Measurements from ENCODE around the gene KMT2A. TPM values are rescaled to one million over a fixed set of nuclear protein-coding genes. Genes with fewer than 3 reads are reported as not detected.
"Not testable (repeated sequence)": the region's sequence is repeated elsewhere in the genome, so short reads cannot be mapped to it uniquely, and the experiment has no call there.

KMT2A gene
- total RNA-seq, 6 experiments from 2014 or later, result 29.3 to 39.3 (median 34.4) TPM

- H3K36me3 Mint-ChIP-seq (ENCODE audit: low read depth), result peaks cover 14% of the 10 kb centered on the region; the same call in 1 of the 2 replicates
- H3K9me3 Mint-ChIP-seq, result no peaks in the 10 kb centered on the region
- no peak overlapping the region for H3K27ac Mint-ChIP-seq
- no peak overlapping the region for H3K4me3 Mint-ChIP-seq
- DNase-seq, result no peak
- H3K4me1 Mint-ChIP-seq (ENCODE audit: low read depth), result peaks cover 42% of the 10 kb centered on the region
- peaks cover 2% of the 10 kb centered on the region; the same call in 1 of the 2 replicates for H3K27me3 Mint-ChIP-seq (ENCODE audit: insufficient read depth)
- TF ChIP-seq CTCF (IDR thresholded peaks at IDR 0.05), result no peak
These were observed 13.1 kb downstream of the KMT2A start for GRCh38 chr11:118449316-118449918.

- no peaks in the 10 kb centered on the region for H3K27me3 Mint-ChIP-seq (ENCODE audit: insufficient read depth)
- no peak overlapping the region for H3K27ac Mint-ChIP-seq
These were observed 14.2 kb downstream of the KMT2A start for GRCh38 chr11:118450451-118450850.

GRCh38 chr11:118462178-118462577, 25.9 kb downstream of the KMT2A start:
- Mint-ChIP-seq H3K36me3 (ENCODE audit: low read depth) (no peaks in the 10 kb centered on the region), H3K9me3 (no peaks in the 10 kb centered on the region), H3K27ac (no peak overlapping the region), H3K4me3 (no peak overlapping the region), H3K27me3 (ENCODE audit: insufficient read depth) (peaks cover 2% of the 10 kb centered on the region; the same call in 1 of the 2 replicates), H3K4me1 (ENCODE audit: low read depth) (peaks cover 5% of the 10 kb centered on the region; the same call in 1 of the 2 replicates)
- DNase-seq, result no peak
- TF ChIP-seq CTCF (IDR thresholded peaks at IDR 0.05), result no peak

More at GRCh38 chr11:118450451-118450850, 14.2 kb downstream of the KMT2A start:
- peaks cover 7% of the 10 kb centered on the region; the same call in 1 of the 2 replicates for H3K36me3 Mint-ChIP-seq (ENCODE audit: low read depth)
- peaks cover 42% of the 10 kb centered on the region for H3K4me1 Mint-ChIP-seq (ENCODE audit: low read depth)
- DNase-seq, result no peak
- H3K4me3 Mint-ChIP-seq, result no peak overlapping the region
- no peaks in the 10 kb centered on the region for H3K9me3 Mint-ChIP-seq
- TF ChIP-seq CTCF (IDR thresholded peaks at IDR 0.05), result no peak

GRCh38 chr11:118468968-118469367, 32.7 kb downstream of the KMT2A start:
- not testable (repeated sequence) for H3K4me3 Mint-ChIP-seq

GRCh38 chr11:118471030-118471429, 34.7 kb downstream of the KMT2A start:
- DNase-seq, result no peak
- no peaks in the 10 kb centered on the region for H3K9me3 Mint-ChIP-seq
- TF ChIP-seq CTCF (IDR thresholded peaks at IDR 0.05), result no peak
- H3K4me1 Mint-ChIP-seq (ENCODE audit: low read depth), result peaks cover 7% of the 10 kb centered on the region
- peaks cover 2% of the 10 kb centered on the region; the same call in 1 of the 2 replicates for H3K27me3 Mint-ChIP-seq (ENCODE audit: insufficient read depth)
- H3K4me3 Mint-ChIP-seq, result no peak overlapping the region
- H3K36me3 Mint-ChIP-seq (ENCODE audit: low read depth), result peaks cover 36% of the 10 kb centered on the region
- H3K27ac Mint-ChIP-seq, result no peak overlapping the region

More at GRCh38 chr11:118468968-118469367, 32.7 kb downstream of the KMT2A start:
- not testable (repeated sequence) for H3K4me1 Mint-ChIP-seq (ENCODE audit: low read depth); H3K27ac Mint-ChIP-seq; H3K9me3 Mint-ChIP-seq; H3K27me3 Mint-ChIP-seq (ENCODE audit: insufficient read depth); DNase-seq
- H3K36me3 Mint-ChIP-seq (ENCODE audit: low read depth), result peaks cover 30% of the 10 kb centered on the region

- no peaks in the 10 kb centered on the region for H3K9me3 Mint-ChIP-seq
- no peak overlapping the region for H3K4me3 Mint-ChIP-seq
- no peaks in the 10 kb centered on the region; the same call in 1 of the 2 replicates for H3K27me3 Mint-ChIP-seq (ENCODE audit: insufficient read depth)
- H3K27ac Mint-ChIP-seq, result no peak overlapping the region
- H3K36me3 Mint-ChIP-seq (ENCODE audit: low read depth), result peaks cover 36% of the 10 kb centered on the region
- H3K4me1 Mint-ChIP-seq (ENCODE audit: low read depth), result peaks cover 7% of the 10 kb centered on the region
- TF ChIP-seq CTCF (IDR thresholded peaks at IDR 0.05), result no peak
- DNase-seq, result no peak
These were observed 37.2 kb downstream of the KMT2A start for GRCh38 chr11:118473537-118473936.
